Ovary (tissue), 3 donors: ENCODE measurements around the gene CD9.

Experiments used
- EP300 ChIP-seq: sonication (generic); formaldehyde crosslinking; IDR thresholded peaks from one replicate; pipeline ENCODE4 v1.6.1; 2017; ENCODE audit warnings: antibody characterized with exemption
- POLR2A ChIP-seq: fragments of 450-650 bp; IDR thresholded peaks from one replicate; pipeline ENCODE4 v1.6.1; 2017; ENCODE audit warnings: antibody characterized with exemption, mild to moderate bottlenecking, moderate library complexity
- TF ChIP-seq, protein P1 (sequence below), 3 donors: fragments of 450-650 bp in 2 of 3; fragments of 200-600 bp in 1 of 3; IDR thresholded peaks; one replicate each; pipeline versions ENCODE4 v1.5.1 to v1.8.0; 2016 to 2022; ENCODE audit warnings: antibody characterized with exemption in 3 of 3, mild to moderate bottlenecking in 1 of 3
- donor health status: DM: no; HTN: no; CAD: no.

DNA sequence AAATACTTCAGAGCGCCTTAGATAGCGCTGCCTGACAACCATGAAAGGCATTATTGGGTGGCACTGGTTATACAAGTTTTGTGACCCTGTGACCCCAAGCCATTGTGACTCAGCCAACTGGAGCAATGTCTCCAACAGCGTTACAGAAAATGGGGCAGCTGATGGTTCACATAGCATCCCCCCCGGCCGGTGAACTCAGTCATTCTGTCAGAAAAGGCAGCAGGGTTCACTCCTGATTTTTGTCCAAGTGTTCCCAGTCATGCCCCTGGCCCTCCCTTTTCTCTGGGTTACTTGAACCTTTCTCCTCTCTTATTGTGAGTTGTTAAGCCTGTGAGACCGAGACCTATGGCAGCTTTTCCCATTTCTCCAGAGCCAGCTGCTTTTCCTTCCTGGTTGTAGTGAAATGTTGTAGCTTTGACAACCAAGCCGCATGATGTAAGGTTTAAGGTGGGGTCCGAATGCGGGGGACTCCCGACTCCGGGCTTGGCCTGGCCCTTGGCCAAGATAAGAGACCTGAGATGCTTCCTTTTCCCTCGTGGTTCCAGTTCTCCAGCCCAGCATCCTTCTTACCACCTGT lies 22.0 kb downstream of the CD9 start:
- no peak for TF ChIP-seq POLR2A
- TF ChIP-seq, protein P1, sequence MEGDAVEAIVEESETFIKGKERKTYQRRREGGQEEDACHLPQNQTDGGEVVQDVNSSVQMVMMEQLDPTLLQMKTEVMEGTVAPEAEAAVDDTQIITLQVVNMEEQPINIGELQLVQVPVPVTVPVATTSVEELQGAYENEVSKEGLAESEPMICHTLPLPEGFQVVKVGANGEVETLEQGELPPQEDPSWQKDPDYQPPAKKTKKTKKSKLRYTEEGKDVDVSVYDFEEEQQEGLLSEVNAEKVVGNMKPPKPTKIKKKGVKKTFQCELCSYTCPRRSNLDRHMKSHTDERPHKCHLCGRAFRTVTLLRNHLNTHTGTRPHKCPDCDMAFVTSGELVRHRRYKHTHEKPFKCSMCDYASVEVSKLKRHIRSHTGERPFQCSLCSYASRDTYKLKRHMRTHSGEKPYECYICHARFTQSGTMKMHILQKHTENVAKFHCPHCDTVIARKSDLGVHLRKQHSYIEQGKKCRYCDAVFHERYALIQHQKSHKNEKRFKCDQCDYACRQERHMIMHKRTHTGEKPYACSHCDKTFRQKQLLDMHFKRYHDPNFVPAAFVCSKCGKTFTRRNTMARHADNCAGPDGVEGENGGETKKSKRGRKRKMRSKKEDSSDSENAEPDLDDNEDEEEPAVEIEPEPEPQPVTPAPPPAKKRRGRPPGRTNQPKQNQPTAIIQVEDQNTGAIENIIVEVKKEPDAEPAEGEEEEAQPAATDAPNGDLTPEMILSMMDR (IDR thresholded peaks at IDR 0.05) = no peak
- TF ChIP-seq EP300 = no peak
